GM12872 (cell line): ENCODE results near the gene TRIP11.

Experiments used
- CTCF ChIP-seq: IDR thresholded peaks from 3 replicates; pipeline ENCODE4 v1.5.1; 2011; ENCODE audit warnings: low read depth, mild to moderate bottlenecking, low read length, moderate library complexity; ENCODE audit not compliant: insufficient read depth

Gene TRIP11

GRCh38 chr14:91980157-91980556 lies 59.7 kb downstream of the TRIP11 start:
- TF ChIP-seq CTCF = no peak

- no peak for TF ChIP-seq CTCF
Observed at GRCh38 chr14:91977884-91978283, 62.0 kb downstream of the TRIP11 start.

- no peak for TF ChIP-seq CTCF
Observed at GRCh38 chr14:91975763-91976162, 64.1 kb downstream of the TRIP11 start.

GRCh38 chr14:91971188-91971778 lies 68.6 kb downstream of the TRIP11 start:
- TF ChIP-seq CTCF = no peak

- no peak for TF ChIP-seq CTCF
Observed at GRCh38 chr14:91968280-91968679, 71.6 kb downstream of the TRIP11 start.

- TF ChIP-seq CTCF = no peak
Observed at GRCh38 chr14:91964724-91965123, 75.1 kb downstream of the TRIP11 start.

GRCh38 chr14:91964011-91964410 lies 75.8 kb downstream of the TRIP11 start:
- TF ChIP-seq CTCF = no peak
